Right atrium auricular region (tissue), 2 donors: ENCODE data around the gene GPI. TPM values are rescaled to one million over a fixed set of nuclear protein-coding genes. Genes with fewer than 3 reads are reported as not detected.
A peak's percentile ranks its signal among the peaks of the same experiment; 100 is the strongest.

Source experiments
- DNase-seq: peaks from one replicate; pipeline ENCODE4 v3.0.0-alpha.2; 2019; ENCODE audit warnings: low spot score
- H3K27ac ChIP-seq, 2 donors: fragments of 200-600 bp; sonication (generic); 1 replicate in 1 of 2; 2 replicates in 1 of 2; pipeline ENCODE4 v1.5.1; 2016 to 2019
- H3K27me3 ChIP-seq, 2 donors: fragments of 200-600 bp; sonication (generic); one replicate each; pipeline versions ENCODE4 v1.5.1 to v1.6.0; 2017 to 2019
- H3K36me3 ChIP-seq: fragments of 200-600 bp; sonication (generic); one replicate; pipeline ENCODE4 v1.5.1; 2016
- H3K4me1 ChIP-seq, 2 donors: fragments of 200-600 bp; sonication (generic); one replicate each; pipeline versions ENCODE4 v1.5.1 to v1.6.0; 2017 to 2019
- H3K4me3 ChIP-seq, 2 donors: fragments of 200-600 bp; sonication (generic); 1 replicate in 1 of 2; 2 replicates in 1 of 2; pipeline ENCODE4 v1.5.1; 2017 to 2019; ENCODE audit warnings: mild to moderate bottlenecking in 1 of 2, moderate library complexity in 1 of 2
- H3K9me3 ChIP-seq, 2 donors: fragments of 200-600 bp; sonication (generic); one replicate each; pipeline ENCODE4 v1.5.1; 2019
- total RNA-seq, 2 donors: library from RNA; depleted of rRNA; stranded (reverse); fragments of >200 nt; gene quantifications; one replicate each; pipeline ENCODE4 v1.1.0, GENCODE V29; 2016
- TF ChIP-seq, protein P1 (sequence below), 2 donors: fragments of 200-600 bp; sonication (generic); IDR thresholded peaks; one replicate each; pipeline ENCODE4 v1.5.1; 2019; ENCODE audit warnings: antibody characterized with exemption in 2 of 2

GPI gene
- total RNA-seq, 2 donors from 2014 or later = 340 to 413 TPM

DNA sequence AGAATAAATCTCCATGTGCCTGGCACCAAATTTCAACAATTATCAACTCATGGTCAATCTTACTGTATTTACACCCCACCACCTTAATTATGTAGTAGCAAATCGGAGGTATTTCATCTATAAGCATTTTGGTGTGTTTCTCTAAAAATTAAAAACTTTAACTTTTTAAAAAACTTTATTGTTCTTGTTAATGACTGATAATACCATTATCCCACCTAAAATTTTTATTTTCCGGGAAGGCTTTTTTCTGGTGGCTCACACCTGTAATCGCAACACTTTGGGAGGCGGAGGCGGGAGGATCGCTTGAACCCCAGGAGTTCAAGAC is 38.8 kb downstream of the GPI start:
- Histone ChIP-seq H3K27me3 (no peaks in the 10 kb centered on the region), H3K4me3 (peak overlapping the region; percentile 85), H3K36me3 (peaks cover 23% of the 10 kb centered on the region), H3K9me3 (no peaks in the 10 kb centered on the region), H3K27ac (peak overlapping the region; percentile 49 to 63), H3K4me1 (peaks cover 0 to 7% of the 10 kb centered on the region in 2 donors)
- DNase-seq = no peak
- TF ChIP-seq, protein P1, sequence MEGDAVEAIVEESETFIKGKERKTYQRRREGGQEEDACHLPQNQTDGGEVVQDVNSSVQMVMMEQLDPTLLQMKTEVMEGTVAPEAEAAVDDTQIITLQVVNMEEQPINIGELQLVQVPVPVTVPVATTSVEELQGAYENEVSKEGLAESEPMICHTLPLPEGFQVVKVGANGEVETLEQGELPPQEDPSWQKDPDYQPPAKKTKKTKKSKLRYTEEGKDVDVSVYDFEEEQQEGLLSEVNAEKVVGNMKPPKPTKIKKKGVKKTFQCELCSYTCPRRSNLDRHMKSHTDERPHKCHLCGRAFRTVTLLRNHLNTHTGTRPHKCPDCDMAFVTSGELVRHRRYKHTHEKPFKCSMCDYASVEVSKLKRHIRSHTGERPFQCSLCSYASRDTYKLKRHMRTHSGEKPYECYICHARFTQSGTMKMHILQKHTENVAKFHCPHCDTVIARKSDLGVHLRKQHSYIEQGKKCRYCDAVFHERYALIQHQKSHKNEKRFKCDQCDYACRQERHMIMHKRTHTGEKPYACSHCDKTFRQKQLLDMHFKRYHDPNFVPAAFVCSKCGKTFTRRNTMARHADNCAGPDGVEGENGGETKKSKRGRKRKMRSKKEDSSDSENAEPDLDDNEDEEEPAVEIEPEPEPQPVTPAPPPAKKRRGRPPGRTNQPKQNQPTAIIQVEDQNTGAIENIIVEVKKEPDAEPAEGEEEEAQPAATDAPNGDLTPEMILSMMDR (IDR thresholded peaks at IDR 0.05) = no peak

DNA sequence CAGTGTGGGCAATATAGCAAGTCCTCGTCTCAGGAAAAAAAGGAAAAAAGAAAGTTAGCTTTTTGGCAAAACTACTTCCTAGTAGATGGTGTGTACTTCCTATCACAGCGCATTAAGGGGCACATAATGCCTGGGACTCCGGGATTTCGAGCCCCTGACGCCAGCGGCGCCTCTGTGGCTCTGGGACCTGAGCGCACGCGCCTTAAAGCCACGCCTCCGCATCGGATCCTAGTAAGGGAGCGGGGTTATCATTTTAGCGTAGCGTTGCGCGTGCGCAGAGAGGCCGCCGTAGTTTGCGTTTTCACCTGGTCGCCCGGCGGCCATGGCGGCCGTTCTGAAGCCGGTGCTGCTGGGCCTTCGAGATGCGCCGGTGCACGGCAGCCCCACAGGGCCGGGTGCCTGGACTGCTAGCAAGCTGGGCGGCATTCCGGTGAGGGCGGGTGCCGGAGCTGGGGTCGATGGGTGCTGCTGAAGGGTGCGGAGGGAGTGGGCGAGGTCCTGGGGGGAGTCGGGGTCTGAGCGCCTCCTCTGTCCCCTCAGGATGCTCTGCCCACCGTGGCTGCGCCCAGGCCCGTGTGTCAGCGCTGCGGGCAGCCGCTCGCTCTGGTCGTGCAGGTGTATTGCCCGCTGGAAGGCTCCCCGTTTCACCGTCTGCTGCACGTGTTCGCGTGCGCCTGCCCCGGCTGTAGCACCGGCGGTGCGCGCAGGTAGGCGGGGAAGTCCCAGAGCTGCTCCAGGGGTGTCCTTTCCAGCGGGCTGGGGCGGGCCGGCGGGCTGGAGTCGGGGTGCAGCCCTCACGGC is 39.3 kb downstream of the GPI start, which contains the start of gene PDCD2L:
Gene PDCD2L, plus strand, starts transcription at position 291 of the 801 bp plus-strand sequence. Its CDS starts 32 bp downstream, at position 323.
- H3K4me3 ChIP-seq = peak within 1 kb of the TSS; percentile 85
- peak within 1 kb of the TSS; percentile 49 to 63 for H3K27ac ChIP-seq
- no peaks in the 10 kb centered on the region for H3K9me3 ChIP-seq
- no peaks in the 10 kb centered on the region for H3K27me3 ChIP-seq
- TF ChIP-seq, protein P1 (IDR thresholded peaks at IDR 0.05) = no peak
- H3K36me3 ChIP-seq = peaks cover 20% of the 10 kb centered on the region
- DNase-seq = peak; percentile 88
- peaks cover 0 to 7% of the 10 kb centered on the region in 2 donors for H3K4me1 ChIP-seq

DNA sequence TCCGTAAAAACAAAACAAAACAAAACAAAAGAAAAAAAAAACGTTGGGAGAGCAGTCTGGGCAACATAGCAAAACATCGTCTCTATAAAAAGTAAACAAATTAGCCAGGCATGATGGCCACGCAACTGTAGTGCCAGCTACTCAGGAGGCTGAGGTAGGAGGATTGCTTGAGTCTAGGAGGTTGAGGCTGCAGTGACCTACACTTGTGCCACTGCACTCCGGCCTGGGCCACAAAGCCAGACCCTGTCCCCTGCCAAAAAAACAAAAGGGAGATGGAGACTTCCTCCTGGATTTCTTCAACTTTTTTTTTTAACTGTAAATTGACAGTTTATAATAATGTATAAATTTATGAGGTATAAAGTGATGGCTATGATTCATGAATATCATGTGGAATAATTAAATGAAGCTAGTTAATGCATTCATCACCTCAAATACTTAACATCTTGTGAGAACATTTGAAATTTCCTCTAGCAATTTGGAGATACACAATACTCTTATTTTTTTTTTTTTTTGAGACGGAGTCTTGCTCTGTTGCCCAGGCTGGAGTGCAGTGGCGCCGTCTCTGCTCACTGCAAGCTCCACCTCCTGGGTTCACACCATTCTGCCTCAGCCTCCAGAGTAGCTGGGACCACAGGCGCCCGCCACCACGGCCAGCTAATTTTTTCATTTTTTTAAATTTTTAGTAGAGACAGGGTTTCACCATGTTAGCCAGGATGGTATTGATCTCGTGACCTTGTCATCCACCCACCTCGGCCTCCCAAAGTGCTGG is 41.1 kb downstream of the GPI start:
- Histone ChIP-seq H3K36me3 (peaks cover 6% of the 10 kb centered on the region), H3K9me3 (no peaks in the 10 kb centered on the region), H3K27ac (no peak overlapping the region), H3K27me3 (no peaks in the 10 kb centered on the region), H3K4me3 (no peak overlapping the region), H3K4me1 (peaks cover 0 to 7% of the 10 kb centered on the region in 2 donors)
- no peak for DNase-seq
- TF ChIP-seq, protein P1 (IDR thresholded peaks at IDR 0.05) = no peak

DNA sequence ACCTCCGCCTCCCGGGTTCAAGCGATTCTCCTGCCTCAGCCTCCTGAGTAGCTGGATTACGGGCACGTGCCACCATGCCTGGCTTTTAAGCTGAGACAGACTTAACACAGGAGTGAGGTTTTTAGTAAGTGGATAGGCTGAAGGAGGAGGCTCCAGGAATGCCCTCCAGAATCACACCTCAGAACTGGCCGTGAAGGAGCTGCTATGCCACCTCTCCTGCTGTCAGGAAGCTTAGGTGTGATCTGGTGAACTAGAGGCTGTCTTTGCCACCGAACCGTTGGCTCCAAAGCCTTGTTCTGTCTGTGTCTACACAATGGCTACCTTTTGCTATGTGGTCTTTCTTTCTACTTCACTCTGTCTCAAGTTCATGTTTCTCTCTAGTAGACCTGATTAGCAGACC is 43.4 kb downstream of the GPI start:
- Histone ChIP-seq H3K4me1 (peaks cover 0 to 7% of the 10 kb centered on the region in 2 donors), H3K9me3 (no peaks in the 10 kb centered on the region), H3K27me3 (no peaks in the 10 kb centered on the region), H3K36me3 (peaks cover 19% of the 10 kb centered on the region), H3K27ac (no peak overlapping the region), H3K4me3 (no peak overlapping the region)
- no peak for DNase-seq
- TF ChIP-seq, protein P1 (IDR thresholded peaks at IDR 0.05) = no peak

DNA sequence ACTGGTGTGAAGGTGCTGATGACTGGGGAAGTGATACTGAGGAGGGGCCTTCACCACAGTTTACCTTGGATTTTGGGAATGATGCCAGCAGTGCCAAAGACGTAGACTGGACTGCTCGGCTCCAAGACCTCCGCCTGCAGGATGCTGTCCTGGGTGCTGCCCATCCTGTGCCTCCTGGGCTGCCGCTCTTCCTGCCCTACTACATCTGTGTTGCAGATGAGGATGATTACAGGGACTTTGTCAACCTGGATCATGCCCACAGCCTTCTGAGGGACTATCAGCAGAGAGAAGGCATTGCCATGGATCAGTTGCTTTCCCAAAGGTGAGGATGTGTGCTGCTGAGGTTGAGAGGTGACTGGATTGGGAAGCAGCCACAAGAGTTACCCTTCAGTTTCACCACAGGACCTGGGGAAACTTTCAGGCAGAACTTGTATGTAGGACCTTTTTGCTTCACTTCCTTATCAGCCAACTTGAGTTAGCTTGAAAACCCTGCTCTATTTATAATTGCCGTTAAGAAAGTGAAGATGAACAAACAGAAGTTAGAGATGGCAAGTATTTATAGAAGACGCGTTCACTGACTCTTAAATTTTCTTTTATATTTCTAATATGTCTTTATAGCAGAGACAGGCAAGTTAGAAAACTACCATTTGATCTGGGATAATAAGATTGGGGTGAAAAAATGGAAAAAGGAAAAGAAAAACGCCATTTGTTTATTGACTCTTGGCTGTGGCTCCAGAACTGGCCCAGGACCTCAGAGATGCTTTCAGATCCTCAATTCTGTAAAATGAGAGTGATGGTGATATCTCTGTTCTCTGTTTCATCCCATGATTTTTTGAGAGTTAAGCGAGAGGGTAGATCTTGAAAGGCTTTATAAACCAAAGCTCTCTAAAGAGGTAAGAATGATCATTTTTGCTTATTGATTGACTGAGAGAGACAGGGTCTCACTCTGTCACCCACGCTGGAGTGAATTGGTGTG is 44.5 kb downstream of the GPI start:
- Histone ChIP-seq H3K4me1 (peaks cover 0 to 7% of the 10 kb centered on the region in 2 donors), H3K27ac (no peak overlapping the region), H3K4me3 (no peak overlapping the region), H3K27me3 (no peaks in the 10 kb centered on the region), H3K9me3 (no peaks in the 10 kb centered on the region), H3K36me3 (peaks cover 27% of the 10 kb centered on the region)
- no peak for DNase-seq
- TF ChIP-seq, protein P1 (IDR thresholded peaks at IDR 0.05) = no peak
